ENCODE data around the gene ALPK1.

- TF ChIP-seq CTCF (IDR thresholded peaks at IDR 0.05), result no peak
- TF ChIP-seq POLR2A (IDR thresholded peaks at IDR 0.05; ENCODE audit: low read length), result no peak
- no peak for TF ChIP-seq MAX (IDR thresholded peaks at IDR 0.05)
- TF ChIP-seq EHMT2 (IDR thresholded peaks at IDR 0.05; ENCODE audit: low read depth), result no peak
Measured at GRCh38 chr4:112284662-112285411, 12.3 kb upstream of the ALPK1 start.

Measured in A549 (cell line).